ENCODE results near the gene RHOBTB3.

DNA sequence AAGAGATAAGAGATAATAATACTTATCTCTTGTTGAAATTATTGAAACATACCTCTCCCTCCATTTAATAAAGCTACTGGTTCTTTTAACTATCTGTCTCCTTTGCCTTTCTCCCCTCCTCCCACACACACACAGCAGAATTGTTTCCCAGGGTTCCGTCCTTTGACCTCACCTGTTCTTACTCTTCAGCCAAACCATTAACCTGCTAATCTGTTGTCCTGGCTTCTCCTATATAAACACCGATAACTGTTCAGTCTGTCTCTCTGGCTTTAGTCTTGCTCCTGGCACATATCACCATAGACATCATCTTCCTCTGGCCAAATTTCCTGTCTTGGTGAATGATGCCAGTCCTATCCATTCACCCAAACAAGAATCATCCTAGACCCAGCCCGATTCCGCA lies 7.7 kb downstream of the RHOBTB3 start:
- TF ChIP-seq, protein P1, sequence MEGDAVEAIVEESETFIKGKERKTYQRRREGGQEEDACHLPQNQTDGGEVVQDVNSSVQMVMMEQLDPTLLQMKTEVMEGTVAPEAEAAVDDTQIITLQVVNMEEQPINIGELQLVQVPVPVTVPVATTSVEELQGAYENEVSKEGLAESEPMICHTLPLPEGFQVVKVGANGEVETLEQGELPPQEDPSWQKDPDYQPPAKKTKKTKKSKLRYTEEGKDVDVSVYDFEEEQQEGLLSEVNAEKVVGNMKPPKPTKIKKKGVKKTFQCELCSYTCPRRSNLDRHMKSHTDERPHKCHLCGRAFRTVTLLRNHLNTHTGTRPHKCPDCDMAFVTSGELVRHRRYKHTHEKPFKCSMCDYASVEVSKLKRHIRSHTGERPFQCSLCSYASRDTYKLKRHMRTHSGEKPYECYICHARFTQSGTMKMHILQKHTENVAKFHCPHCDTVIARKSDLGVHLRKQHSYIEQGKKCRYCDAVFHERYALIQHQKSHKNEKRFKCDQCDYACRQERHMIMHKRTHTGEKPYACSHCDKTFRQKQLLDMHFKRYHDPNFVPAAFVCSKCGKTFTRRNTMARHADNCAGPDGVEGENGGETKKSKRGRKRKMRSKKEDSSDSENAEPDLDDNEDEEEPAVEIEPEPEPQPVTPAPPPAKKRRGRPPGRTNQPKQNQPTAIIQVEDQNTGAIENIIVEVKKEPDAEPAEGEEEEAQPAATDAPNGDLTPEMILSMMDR (IDR thresholded peaks at IDR 0.05) = no peak
- no peak for TF ChIP-seq POLR2A (IDR thresholded peaks at IDR 0.05)
